Umbilical cord (tissue), 2 donors: Measurements from ENCODE around the gene OR6M1. TPM values are rescaled to one million over a fixed set of nuclear protein-coding genes. Genes with fewer than 3 reads are reported as not detected.

Experiments used
- DNase-seq: peaks from one replicate; pipeline ENCODE4 v3.0.0-alpha.2; 2015; ENCODE audit warnings: low spot score
- total RNA-seq: library from RNA; depleted of rRNA; stranded (reverse); fragments of >200 nt; gene quantifications from one replicate; pipeline ENCODE4 v1.2.3, GENCODE V29; 2014; ENCODE audit warnings: low replicate concordance; ENCODE audit not compliant: insufficient read depth

The OR6M1 gene, protein sequence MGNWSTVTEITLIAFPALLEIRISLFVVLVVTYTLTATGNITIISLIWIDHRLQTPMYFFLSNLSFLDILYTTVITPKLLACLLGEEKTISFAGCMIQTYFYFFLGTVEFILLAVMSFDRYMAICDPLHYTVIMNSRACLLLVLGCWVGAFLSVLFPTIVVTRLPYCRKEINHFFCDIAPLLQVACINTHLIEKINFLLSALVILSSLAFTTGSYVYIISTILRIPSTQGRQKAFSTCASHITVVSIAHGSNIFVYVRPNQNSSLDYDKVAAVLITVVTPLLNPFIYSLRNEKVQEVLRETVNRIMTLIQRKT
- total RNA-seq = not detected

GRCh38 chr11:123806249-123806648 lies at the start of gene OR6M1:
OR6M1 (minus strand) TSS chr11:123806349; CDS start chr11:123806349, 0 bp downstream.
- no peak for DNase-seq

DNA sequence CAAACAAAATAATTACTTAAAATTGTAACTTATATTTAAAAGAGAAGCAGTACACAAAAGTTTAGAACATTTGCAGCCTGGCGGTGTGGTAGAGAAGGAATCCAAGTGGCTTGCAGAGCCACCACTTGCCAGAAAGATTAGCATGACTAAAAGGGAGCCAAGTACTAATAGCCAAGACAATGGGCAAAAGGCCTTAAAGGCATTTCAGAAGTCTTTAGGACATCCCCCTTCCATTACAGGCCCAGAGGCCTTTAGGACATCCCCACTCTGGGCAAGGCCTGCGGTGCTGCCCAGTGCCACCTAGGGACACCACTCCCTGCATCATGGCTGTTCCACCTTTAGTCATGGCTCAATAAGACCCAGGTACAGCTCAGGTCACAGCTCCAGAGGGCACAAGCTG lies 46.9 kb upstream of the OR6M1 start:
- no peak for DNase-seq

GRCh38 chr11:123852321-123852720 lies 46.2 kb upstream of the OR6M1 start:
- no peak for DNase-seq

GRCh38 chr11:123851110-123851509 lies 45.0 kb upstream of the OR6M1 start:
- no peak for DNase-seq

DNA sequence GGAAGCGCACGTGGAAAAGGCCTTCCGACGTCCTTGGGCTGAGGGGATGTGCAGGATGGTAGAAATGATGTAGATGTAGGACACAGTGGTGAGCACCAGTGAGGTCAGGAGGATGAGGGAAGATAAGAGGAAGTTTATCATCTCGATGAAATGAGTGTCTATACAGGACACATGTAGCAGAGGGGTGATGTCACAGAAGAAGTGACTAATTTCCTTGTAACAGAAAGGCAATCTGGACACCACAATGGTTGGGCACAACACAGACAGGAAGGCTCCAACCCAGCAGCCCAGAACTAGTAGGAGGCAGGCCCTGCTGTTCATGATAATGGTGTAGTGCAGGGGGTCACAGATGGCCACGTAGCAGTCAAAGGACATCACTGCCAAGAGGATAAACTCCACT lies 35.0 kb upstream of the OR6M1 start:
- DNase-seq = no peak

- peak; percentile 3 for DNase-seq
These were observed 33.0 kb upstream of the OR6M1 start for GRCh38 chr11:123839131-123839530.

DNA sequence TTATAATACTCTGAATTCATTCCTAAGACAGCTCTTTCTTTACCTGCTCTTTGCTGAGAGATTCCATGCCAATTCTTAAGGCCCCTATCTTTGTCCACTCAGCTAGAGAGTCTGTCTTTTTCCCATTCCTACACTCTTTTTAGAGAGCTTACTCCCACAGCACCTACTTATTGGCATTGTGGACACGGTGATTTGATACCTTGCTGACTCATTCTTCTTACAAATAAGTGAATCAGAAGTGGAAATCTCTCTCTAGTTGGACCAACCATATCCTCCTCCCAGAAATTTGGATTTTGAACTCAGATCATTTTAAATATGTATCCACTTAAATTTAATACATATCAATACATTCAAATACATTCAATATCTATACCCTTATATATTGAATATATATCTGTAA lies 32.5 kb upstream of the OR6M1 start:
- DNase-seq = no peak

DNA sequence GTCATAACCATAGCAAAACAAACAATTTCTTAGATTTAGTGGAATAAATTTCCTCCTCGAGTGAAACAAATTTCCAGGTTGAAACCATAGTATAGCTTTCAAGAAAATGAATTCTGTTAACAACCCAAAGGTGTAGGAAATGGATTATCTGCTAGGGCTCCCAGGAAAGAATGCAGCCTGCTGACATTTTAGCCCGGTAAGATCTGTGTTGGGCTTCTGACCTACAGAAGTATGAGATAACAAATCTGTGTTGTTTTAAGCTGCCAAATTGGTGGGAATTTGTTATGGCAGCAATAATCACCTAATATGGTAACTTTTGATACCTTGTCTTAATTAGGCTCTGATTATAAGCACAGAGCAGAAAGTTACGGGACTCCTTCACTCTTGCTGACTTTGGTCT lies 32.0 kb upstream of the OR6M1 start:
- no peak for DNase-seq

- no peak for DNase-seq
These were observed 26.9 kb upstream of the OR6M1 start for GRCh38 chr11:123833095-123833494.

- DNase-seq = no peak
These were observed 23.6 kb upstream of the OR6M1 start for GRCh38 chr11:123829745-123830144.

- peak; percentile 17 for DNase-seq
These were observed 16.4 kb upstream of the OR6M1 start for GRCh38 chr11:123822599-123822998.

- no peak for DNase-seq
These were observed 15.9 kb upstream of the OR6M1 start for GRCh38 chr11:123822032-123822431.

DNA sequence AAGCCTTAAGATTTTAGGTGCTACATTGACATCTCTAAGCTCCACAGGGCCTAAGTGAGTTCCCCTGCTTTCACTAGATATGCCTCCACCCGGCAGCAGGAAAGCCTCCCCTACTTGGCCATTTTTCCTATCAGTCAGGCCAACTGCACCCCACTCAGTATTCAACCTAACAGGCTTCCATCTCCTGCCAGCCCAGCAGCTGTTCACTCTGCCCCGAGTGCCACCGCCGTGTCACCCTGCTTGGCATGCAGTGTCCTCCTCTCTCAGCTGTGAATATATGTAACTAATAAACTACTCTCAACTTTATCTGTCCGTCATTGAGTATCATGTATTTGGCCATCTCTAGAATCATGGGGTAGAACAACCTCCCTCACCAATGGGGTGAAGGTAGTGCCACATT lies 9.0 kb upstream of the OR6M1 start:
- no peak for DNase-seq

DNA sequence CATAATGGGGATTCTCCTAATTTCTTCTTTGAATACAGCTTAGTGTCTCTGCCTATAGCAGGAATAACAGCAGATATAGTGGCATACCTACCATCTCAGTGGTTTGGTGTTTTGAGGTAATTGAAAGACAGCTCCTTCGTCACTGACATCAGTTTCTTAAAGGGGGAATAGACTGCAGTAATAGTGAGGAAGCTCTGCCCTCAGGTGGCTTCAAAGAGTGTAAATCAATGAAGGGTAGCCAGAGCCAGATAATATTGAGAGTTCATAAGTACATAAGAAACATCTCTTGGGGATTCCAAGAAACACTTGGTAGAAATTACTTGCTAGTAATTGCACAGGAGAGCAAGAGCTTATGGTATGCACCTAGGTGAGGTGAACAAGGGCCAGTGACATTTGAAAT lies 4.4 kb downstream of the OR6M1 start:
- DNase-seq = no peak

- DNase-seq = no peak
These were observed 6.1 kb downstream of the OR6M1 start for GRCh38 chr11:123800036-123800435.

- no peak for DNase-seq
These were observed 6.7 kb downstream of the OR6M1 start for GRCh38 chr11:123799438-123799837.

- DNase-seq = no peak
These were observed 7.5 kb downstream of the OR6M1 start for GRCh38 chr11:123798513-123799252.

GRCh38 chr11:123798079-123798478 lies 8.1 kb downstream of the OR6M1 start:
- DNase-seq = no peak

DNA sequence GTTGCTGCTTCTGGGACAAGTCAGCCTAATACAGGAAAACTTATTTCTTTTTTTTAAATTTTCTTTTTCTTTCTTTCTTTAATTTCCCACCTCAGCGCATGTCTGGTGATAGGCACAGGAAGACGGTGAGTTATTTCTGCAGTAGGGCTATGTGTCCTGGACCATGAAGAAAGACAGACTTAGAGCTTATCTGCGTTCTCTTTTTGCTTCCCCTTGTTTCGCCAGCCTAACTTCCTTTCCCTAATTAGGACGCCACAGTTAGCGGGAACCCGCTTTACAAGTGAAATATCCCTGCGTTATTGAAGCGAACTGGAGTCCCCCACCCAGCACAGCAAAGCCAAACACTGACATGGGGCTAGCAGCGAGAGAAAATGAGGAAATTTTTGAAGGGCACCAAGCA lies 8.6 kb downstream of the OR6M1 start:
- DNase-seq = no peak

DNA sequence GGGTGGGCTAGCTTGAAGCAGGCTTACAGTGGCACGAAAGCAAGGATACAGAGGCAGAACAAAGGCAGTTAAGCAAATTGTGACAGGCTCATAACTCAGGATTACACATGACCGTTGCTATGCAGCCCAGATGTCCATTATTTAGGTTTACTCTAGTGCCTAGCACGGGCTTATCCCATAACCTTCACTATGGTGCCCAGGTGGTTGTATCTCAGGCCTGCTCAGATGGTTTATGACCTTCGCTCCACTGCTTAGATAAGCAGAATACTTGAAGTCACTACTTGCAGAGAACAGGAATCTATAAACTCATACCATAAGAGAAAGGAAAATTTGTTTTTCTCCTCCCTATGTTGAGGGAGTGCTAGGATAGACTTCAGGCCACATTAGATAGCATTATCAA lies 9.0 kb downstream of the OR6M1 start:
- DNase-seq = no peak

DNA sequence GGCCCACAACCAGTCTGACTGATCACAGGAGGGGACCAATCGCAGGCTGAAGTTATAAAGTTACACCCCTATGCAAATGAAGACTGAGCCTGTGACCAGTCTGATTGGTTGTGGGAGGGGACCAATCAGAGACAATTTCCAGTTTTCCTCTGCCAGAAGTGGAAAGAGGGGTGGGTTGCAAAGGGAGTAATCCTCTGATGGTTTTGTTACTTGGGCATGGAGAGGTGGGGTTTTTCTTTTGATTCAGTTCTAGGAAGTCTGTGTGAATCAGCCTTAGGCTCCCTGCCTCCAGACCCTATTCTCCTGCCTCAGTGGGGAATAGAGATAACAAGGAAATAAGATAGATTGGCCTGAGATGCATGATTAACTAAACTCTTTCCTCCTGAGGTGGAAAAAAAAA lies 9.9 kb downstream of the OR6M1 start:
- DNase-seq = no peak

- no peak for DNase-seq
These were observed 22.6 kb downstream of the OR6M1 start for GRCh38 chr11:123783536-123783935.

DNA sequence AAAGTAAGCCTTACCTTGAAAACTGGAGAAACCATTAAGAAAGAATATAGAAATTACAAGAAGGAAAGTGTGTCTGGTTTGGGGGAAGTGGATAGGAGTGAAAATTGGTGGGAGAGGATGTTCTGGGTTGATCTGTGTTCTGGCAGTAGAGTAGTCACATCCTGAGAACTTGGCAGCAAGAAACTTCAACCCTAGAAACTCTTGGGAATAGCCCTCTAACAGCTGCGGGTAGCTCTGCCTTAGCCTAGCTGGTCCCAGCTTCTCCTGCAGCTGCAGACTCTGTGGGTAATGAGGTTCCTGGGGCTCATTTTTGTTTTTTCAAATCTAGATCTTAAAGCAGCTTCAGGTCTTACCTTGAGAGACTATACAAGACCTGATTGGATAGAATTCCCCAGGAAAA lies 27.6 kb downstream of the OR6M1 start:
- DNase-seq = no peak
